Measurements from ENCODE around the gene OR2V2. TPM values are rescaled to one million over a fixed set of nuclear protein-coding genes. Genes with fewer than 3 reads are reported as not detected.
A peak's percentile ranks its signal among the peaks of the same experiment; 100 is the strongest.
"Not testable (repeated sequence)": the region's sequence is repeated elsewhere in the genome, so short reads cannot be mapped to it uniquely, and the experiment has no call there.

OR2V2 gene
- total and polyA plus RNA-seq, 8 donors = not detected

DNA sequence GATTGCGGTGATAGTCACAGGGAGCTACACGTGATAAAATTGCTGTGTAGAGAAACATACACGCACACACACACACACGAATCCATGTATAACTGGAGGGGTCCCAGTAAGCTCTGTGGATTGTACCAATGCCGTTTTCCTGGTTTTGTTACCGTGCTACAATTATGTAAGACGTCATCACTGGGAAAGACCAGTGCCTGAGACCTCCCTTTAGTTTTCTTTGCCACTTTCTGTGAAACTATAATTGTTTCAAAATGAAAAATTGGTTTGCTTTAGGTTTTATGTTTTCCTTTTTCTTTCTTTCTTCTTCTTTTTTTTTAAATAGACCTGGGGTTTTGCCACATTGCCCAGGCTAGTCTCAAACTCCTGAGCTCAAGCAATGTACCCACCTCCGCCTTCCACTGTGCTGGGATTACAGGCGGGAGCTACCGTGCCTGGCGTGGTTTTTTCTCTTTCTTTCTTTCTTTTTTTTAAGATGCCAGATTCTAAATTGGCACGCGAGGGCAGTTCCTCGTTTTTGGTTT lies 21.3 kb downstream of the OR2V2 start:
- H3K9me3 ChIP-seq = no peaks in the 10 kb centered on the region
- peaks cover 0 to 24% (median 16%) of the 10 kb centered on the region in 4 donors for H3K4me1 ChIP-seq
- H3K27me3 ChIP-seq = peaks cover 20 to 100% (median 84%) of the 10 kb centered on the region in 3 donors
- TF ChIP-seq POLR2AphosphoS5 (IDR thresholded peaks at IDR 0.05) (no peak), POLR2A (IDR thresholded peaks at IDR 0.05) (no peak), CTCF (IDR thresholded peaks at IDR 0.05) (no peak), EP300 (IDR thresholded peaks at IDR 0.05) (no peak)
- DNase-seq = no peak
- H3K36me3 ChIP-seq = no peaks in the 10 kb centered on the region
- no peak overlapping the region for H3K4me3 ChIP-seq
- intact Hi-C loops (cut with DNase I; ENCODE audit: low total_unique reads) = no loop called here
- H3K27ac ChIP-seq = no peak overlapping the region
- WGBS, 5 donors = 32 to 35% (median 33%) methylated on average over 14 of the region's 14 CpGs

- WGBS, 5 donors = 4 to 11% (median 6%) methylated on average over 38 to 50 of the region's 50 CpGs
- H3K27ac ChIP-seq; H3K9me3 ChIP-seq; intact Hi-C loops (cut with DNase I; ENCODE audit: low total_unique reads); H3K4me3 ChIP-seq; H3K36me3 ChIP-seq: not testable (repeated sequence)
- H3K27me3 ChIP-seq = peaks cover 28 to 100% (median 87%) of the 10 kb centered on the region in 3 donors
- peaks cover 0 to 30% (median 18%) of the 10 kb centered on the region in 4 donors for H3K4me1 ChIP-seq
- DNase-seq = peak; percentile 49 to 67
Measured at GRCh38 chr5:181169459-181170236, 22.3 kb downstream of the OR2V2 start.

DNA sequence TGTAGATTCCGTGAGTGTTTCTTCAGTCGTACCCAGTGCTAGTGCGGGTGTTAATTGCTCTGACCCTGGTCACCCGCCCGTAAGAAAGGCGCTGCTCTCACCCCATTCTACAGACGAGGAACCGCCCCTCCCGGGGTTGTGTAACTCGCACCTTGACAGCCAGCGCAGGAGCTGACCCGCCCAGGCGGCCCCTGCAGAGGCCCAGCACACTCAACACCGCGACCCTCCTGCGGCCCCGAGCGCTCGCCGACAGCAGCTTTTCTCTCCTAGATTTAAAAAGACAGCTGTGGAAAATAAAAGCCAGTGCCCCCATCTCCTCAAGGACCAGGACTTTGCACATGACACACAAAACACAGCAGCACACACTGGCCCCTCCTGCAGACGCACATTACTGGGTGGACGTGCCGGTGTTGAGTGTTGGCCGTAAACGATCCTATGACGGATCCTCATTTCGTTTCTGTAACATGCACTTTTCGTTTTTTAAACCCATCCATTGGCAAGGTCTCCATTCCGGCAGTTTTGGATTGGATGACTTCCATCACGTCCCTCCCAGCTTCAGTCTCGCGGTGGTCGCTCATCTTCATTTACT lies 22.9 kb downstream of the OR2V2 start:
- TF ChIP-seq POLR2AphosphoS5 (IDR thresholded peaks at IDR 0.05) (no peak), POLR2A (IDR thresholded peaks at IDR 0.05) (no peak), EP300 (IDR thresholded peaks at IDR 0.05) (no peak), CTCF (IDR thresholded peaks at IDR 0.05) (no peak)
- DNase-seq = peak in 1 of 2 donors; percentile 22
- H3K27me3 ChIP-seq = peaks cover 28 to 100% (median 87%) of the 10 kb centered on the region in 3 donors
- no peak overlapping the region for H3K27ac ChIP-seq
- no peaks in the 10 kb centered on the region for H3K36me3 ChIP-seq
- 9 to 15% (median 12%) methylated on average over 30 to 33 of the region's 33 CpGs for WGBS, 5 donors
- H3K9me3 ChIP-seq = peaks cover 0 to 5% (median 0%) of the 10 kb centered on the region in 4 donors
- H3K4me3 ChIP-seq = no peak overlapping the region
- intact Hi-C loops (cut with DNase I; ENCODE audit: low total_unique reads) = no loop called here
- peaks cover 0 to 30% (median 18%) of the 10 kb centered on the region in 4 donors for H3K4me1 ChIP-seq

DNA sequence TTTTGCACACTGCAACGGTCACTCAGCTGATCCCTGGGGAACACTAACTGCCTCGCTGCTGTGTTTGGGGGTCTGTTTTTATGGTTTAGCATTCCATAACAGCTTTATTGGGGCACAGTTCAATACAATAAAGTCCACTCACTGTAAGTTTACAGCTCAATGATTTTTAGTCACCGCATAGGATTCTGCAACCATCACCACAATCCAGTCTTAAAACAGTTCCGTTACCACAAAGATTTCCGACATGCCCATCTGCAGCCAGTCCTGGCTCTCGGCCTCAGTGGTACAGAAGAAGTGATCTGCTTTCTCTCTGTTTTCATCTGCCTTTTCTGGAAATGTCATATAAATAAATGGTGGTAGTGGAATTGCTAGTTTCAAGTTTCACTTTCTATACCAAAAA lies 23.6 kb downstream of the OR2V2 start:
- intact Hi-C loops (cut with DNase I; ENCODE audit: low total_unique reads) = no loop called here
- H3K27me3 ChIP-seq = peaks cover 28 to 100% (median 87%) of the 10 kb centered on the region in 3 donors
- no peak for DNase-seq
- no peaks in the 10 kb centered on the region for H3K36me3 ChIP-seq
- WGBS, 5 donors = 43 to 56% (median 51%) methylated on average over 6 of the region's 6 CpGs
- H3K4me1 ChIP-seq = peaks cover 0 to 30% (median 18%) of the 10 kb centered on the region in 4 donors
- H3K27ac ChIP-seq = no peak overlapping the region
- H3K4me3 ChIP-seq = no peak overlapping the region
- peaks cover 0 to 5% (median 0%) of the 10 kb centered on the region in 4 donors for H3K9me3 ChIP-seq
- TF ChIP-seq CTCF (IDR thresholded peaks at IDR 0.05) (no peak), POLR2AphosphoS5 (IDR thresholded peaks at IDR 0.05) (no peak), EP300 (IDR thresholded peaks at IDR 0.05) (no peak), POLR2A (IDR thresholded peaks at IDR 0.05) (no peak)
